ENCODE results near the gene CACNA1H. TPM values are rescaled to one million over a fixed set of nuclear protein-coding genes. Genes with fewer than 3 reads are reported as not detected.

CACNA1H gene
- total and polyA plus RNA-seq, 7 experiments from 2014 or later: 0.31 to 8.8 (median 2.2) TPM

- peaks cover 0 to 11% (median 6%) of the 10 kb centered on the region in 5 donors for H3K27me3 Mint-ChIP-seq
- Histone ChIP-seq H3K27me3 (ENCODE audit: control insufficient read depth in 2 of 2, insufficient read depth in 2 of 2, low read length in 2 of 2) (no peaks in the 10 kb centered on the region), H3K27ac (ENCODE audit: low read depth, low read length) (no peak overlapping the region), H3K4me3 (ENCODE audit: low read length) (no peak overlapping the region), H3K9me3 (ENCODE audit: control insufficient read depth in 2 of 3, low read length in 3 of 3) (no peaks in the 10 kb centered on the region), H3K4me1 (ENCODE audit: control insufficient read depth in 2 of 2, insufficient read depth in 2 of 2, low read length in 2 of 2) (peaks cover 3 to 11% of the 10 kb centered on the region in 2 donors), H3K36me3 (ENCODE audit: control insufficient read depth in 2 of 3, insufficient read depth in 3 of 3, low read length in 3 of 3) (no peaks in the 10 kb centered on the region)
- ChIA-PET CTCF (no interaction called here), POLR2A (no interaction called here)
- H3K4me3 Mint-ChIP-seq: no peak overlapping the region
- no peaks in the 10 kb centered on the region for H3K9me3 Mint-ChIP-seq
- H3K4me1 Mint-ChIP-seq: no peaks in the 10 kb centered on the region
- DNase-seq: no peak
- ATAC-seq: no peak
- H3K27ac Mint-ChIP-seq: no peak overlapping the region
- intact Hi-C loops (cut with micrococcal nuclease): no loop called here
- no peaks in the 10 kb centered on the region for H3K36me3 Mint-ChIP-seq
Measured at GRCh38 chr16:1156983-1157638, 4.2 kb downstream of the CACNA1H start.

GRCh38 chr16:1157639-1158455 lies 4.9 kb downstream of the CACNA1H start:
- Mint-ChIP-seq H3K27me3 (peaks cover 0 to 11% (median 6%) of the 10 kb centered on the region in 5 donors), H3K4me1 (no peaks in the 10 kb centered on the region), H3K36me3 (no peaks in the 10 kb centered on the region), H3K9me3 (no peaks in the 10 kb centered on the region), H3K27ac (no peak overlapping the region), H3K4me3 (no peak overlapping the region)
- H3K27me3 ChIP-seq (ENCODE audit: control insufficient read depth in 2 of 2, insufficient read depth in 2 of 2, low read length in 2 of 2): no peaks in the 10 kb centered on the region
- no peaks in the 10 kb centered on the region for H3K9me3 ChIP-seq (ENCODE audit: control insufficient read depth in 2 of 3, low read length in 3 of 3)
- DNase-seq: no peak
- intact Hi-C loops (cut with micrococcal nuclease): no loop called here
- CTCF ChIA-PET: no interaction called here
- no peak overlapping the region for H3K27ac ChIP-seq (ENCODE audit: low read depth, low read length)
- no peak overlapping the region for H3K4me3 ChIP-seq (ENCODE audit: low read length)
- no peak for ATAC-seq
- POLR2A ChIA-PET: no interaction called here
- H3K36me3 ChIP-seq (ENCODE audit: control insufficient read depth in 2 of 3, insufficient read depth in 3 of 3, low read length in 3 of 3): no peaks in the 10 kb centered on the region
- H3K4me1 ChIP-seq (ENCODE audit: control insufficient read depth in 2 of 2, insufficient read depth in 2 of 2, low read length in 2 of 2): peaks cover 3 to 10% of the 10 kb centered on the region in 2 donors

GRCh38 chr16:1158456-1159324 lies 5.8 kb downstream of the CACNA1H start:
- H3K36me3 Mint-ChIP-seq: no peaks in the 10 kb centered on the region
- intact Hi-C loops (cut with micrococcal nuclease): no loop called here
- H3K27me3 Mint-ChIP-seq: peaks cover 0 to 11% (median 6%) of the 10 kb centered on the region in 5 donors
- H3K27ac ChIP-seq (ENCODE audit: low read depth, low read length): no peak overlapping the region
- H3K4me1 ChIP-seq (ENCODE audit: control insufficient read depth in 2 of 2, insufficient read depth in 2 of 2, low read length in 2 of 2): peaks cover 3 to 10% of the 10 kb centered on the region in 2 donors
- H3K27ac Mint-ChIP-seq: no peak overlapping the region
- no peak overlapping the region for H3K4me3 Mint-ChIP-seq
- H3K9me3 Mint-ChIP-seq: no peaks in the 10 kb centered on the region
- no peak for ATAC-seq
- H3K4me3 ChIP-seq (ENCODE audit: low read length): no peak overlapping the region
- H3K36me3 ChIP-seq (ENCODE audit: control insufficient read depth in 2 of 3, insufficient read depth in 3 of 3, low read length in 3 of 3): no peaks in the 10 kb centered on the region
- H3K27me3 ChIP-seq (ENCODE audit: control insufficient read depth in 2 of 2, insufficient read depth in 2 of 2, low read length in 2 of 2): no peaks in the 10 kb centered on the region
- POLR2A ChIA-PET: no interaction called here
- H3K9me3 ChIP-seq (ENCODE audit: control insufficient read depth in 2 of 3, low read length in 3 of 3): no peaks in the 10 kb centered on the region
- no peaks in the 10 kb centered on the region for H3K4me1 Mint-ChIP-seq
- DNase-seq: no peak
- CTCF ChIA-PET: no interaction called here

- POLR2A ChIA-PET: interaction anchor here (0.6 kb wide), 1 partner anchor 541 kb away, joined by 3 read pairs; no protein-coding TSS in a partner anchor
Measured at GRCh38 chr16:1159325-1159972, 6.5 kb downstream of the CACNA1H start.

GRCh38 chr16:1159973-1160772 lies 7.3 kb downstream of the CACNA1H start:
- Histone ChIP-seq H3K36me3 (ENCODE audit: control insufficient read depth in 2 of 3, insufficient read depth in 3 of 3, low read length in 3 of 3) (no peaks in the 10 kb centered on the region), H3K9me3 (ENCODE audit: control insufficient read depth in 2 of 3, low read length in 3 of 3) (no peaks in the 10 kb centered on the region), H3K4me3 (ENCODE audit: low read length) (no peak overlapping the region), H3K4me1 (ENCODE audit: control insufficient read depth in 2 of 2, insufficient read depth in 2 of 2, low read length in 2 of 2) (no peaks in the 10 kb centered on the region), H3K27ac (ENCODE audit: low read depth, low read length) (no peak overlapping the region), H3K27me3 (ENCODE audit: control insufficient read depth in 2 of 2, insufficient read depth in 2 of 2, low read length in 2 of 2) (no peaks in the 10 kb centered on the region)
- no peak for DNase-seq
- Mint-ChIP-seq H3K4me3 (no peak overlapping the region), H3K4me1 (no peaks in the 10 kb centered on the region), H3K27me3 (peaks cover 0 to 7% (median 6%) of the 10 kb centered on the region in 5 donors), H3K27ac (no peak overlapping the region), H3K9me3 (no peaks in the 10 kb centered on the region), H3K36me3 (no peaks in the 10 kb centered on the region)
- CTCF ChIA-PET: no interaction called here
- POLR2A ChIA-PET: interaction anchor here (0.6 kb wide), 1 partner anchor 542 kb away, joined by 3 read pairs; no protein-coding TSS in a partner anchor
- ATAC-seq: no peak
- intact Hi-C loops (cut with micrococcal nuclease): no loop called here

More at GRCh38 chr16:1159325-1159972, 6.5 kb downstream of the CACNA1H start:
- Mint-ChIP-seq H3K4me1 (no peaks in the 10 kb centered on the region), H3K27me3 (peaks cover 0 to 10% (median 6%) of the 10 kb centered on the region in 5 donors), H3K36me3 (no peaks in the 10 kb centered on the region), H3K27ac (no peak overlapping the region), H3K4me3 (no peak overlapping the region), H3K9me3 (no peaks in the 10 kb centered on the region)
- DNase-seq: no peak
- intact Hi-C loops (cut with micrococcal nuclease): no loop called here
- Histone ChIP-seq H3K4me1 (ENCODE audit: control insufficient read depth in 2 of 2, insufficient read depth in 2 of 2, low read length in 2 of 2) (peaks cover under 1 to 5% of the 10 kb centered on the region in 2 donors), H3K27me3 (ENCODE audit: control insufficient read depth in 2 of 2, insufficient read depth in 2 of 2, low read length in 2 of 2) (no peaks in the 10 kb centered on the region), H3K9me3 (ENCODE audit: control insufficient read depth in 2 of 3, low read length in 3 of 3) (no peaks in the 10 kb centered on the region), H3K4me3 (ENCODE audit: low read length) (no peak overlapping the region), H3K36me3 (ENCODE audit: control insufficient read depth in 2 of 3, insufficient read depth in 3 of 3, low read length in 3 of 3) (no peaks in the 10 kb centered on the region), H3K27ac (ENCODE audit: low read depth, low read length) (no peak overlapping the region)
- CTCF ChIA-PET: no interaction called here
- no peak for ATAC-seq

Measured in naive thymus-derived CD4-positive, alpha-beta T cell (primary cell).